Activated gamma-delta T cell (primary cell): Measurements from ENCODE around the gene TBC1D14.
A peak's percentile ranks its signal among the peaks of the same experiment; 100 is the strongest.

Experiments
- DNase-seq: peaks from one replicate; lab custom pipeline; 2025; lab: John Stamatoyannopoulos, UW
- total RNA-seq, 2 donors: gene quantifications; one replicate each; lab custom pipeline; 2026; lab: John Stamatoyannopoulos, UW

Gene TBC1D14, protein sequence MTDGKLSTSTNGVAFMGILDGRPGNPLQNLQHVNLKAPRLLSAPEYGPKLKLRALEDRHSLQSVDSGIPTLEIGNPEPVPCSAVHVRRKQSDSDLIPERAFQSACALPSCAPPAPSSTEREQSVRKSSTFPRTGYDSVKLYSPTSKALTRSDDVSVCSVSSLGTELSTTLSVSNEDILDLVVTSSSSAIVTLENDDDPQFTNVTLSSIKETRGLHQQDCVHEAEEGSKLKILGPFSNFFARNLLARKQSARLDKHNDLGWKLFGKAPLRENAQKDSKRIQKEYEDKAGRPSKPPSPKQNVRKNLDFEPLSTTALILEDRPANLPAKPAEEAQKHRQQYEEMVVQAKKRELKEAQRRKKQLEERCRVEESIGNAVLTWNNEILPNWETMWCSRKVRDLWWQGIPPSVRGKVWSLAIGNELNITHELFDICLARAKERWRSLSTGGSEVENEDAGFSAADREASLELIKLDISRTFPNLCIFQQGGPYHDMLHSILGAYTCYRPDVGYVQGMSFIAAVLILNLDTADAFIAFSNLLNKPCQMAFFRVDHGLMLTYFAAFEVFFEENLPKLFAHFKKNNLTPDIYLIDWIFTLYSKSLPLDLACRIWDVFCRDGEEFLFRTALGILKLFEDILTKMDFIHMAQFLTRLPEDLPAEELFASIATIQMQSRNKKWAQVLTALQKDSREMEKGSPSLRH
- 174 to 185 reads per million in 2 donors for total RNA-seq

DNA sequence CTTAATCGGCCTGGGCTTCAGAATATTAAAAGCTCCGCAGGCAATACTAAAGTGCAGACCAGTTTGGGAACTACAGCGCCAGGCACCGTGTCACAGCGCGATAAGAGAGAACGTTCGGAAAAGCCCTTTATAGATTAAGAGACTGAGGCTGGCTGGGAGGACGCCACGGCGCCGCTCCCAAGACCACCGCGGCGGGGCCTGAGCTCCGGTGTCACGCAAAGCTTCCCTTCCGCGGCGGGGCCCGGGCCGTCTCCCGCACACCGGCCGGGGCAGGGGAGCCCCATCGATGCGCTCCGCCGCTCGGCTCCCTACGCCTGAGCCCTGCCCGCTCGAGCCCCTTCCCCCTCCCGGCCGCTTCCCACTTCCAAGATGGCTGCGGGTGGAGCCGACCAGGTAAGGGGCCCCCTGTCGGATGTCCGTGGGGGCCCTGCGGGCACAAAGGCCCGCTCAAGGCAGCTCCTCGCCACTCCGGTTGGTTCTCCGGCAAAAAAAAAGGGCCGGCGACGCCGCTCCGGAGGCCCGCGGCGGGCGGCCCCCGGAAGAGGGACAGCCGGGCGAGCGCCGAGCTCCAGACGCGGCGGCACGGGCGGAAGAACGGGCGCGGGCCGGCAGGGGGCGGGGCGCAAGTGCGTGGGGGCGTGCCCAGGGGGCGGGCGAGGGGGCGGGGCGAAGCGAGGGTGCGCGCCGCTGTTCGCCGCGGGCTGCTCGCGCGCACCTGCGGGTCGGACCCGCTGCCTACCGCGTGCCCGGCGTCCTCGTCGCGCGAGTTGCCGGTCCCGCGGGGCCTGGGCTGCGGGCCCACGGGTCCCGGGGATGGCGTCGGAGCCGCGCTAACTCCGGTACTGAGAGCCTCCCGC, at the start of gene TBC1D14:
Gene TBC1D14 (plus strand): TSS at position 714 of the 857 bp plus-strand sequence. CDS start 13,564 bp downstream, outside the sequence.
- peak; percentile 76 for DNase-seq

DNA sequence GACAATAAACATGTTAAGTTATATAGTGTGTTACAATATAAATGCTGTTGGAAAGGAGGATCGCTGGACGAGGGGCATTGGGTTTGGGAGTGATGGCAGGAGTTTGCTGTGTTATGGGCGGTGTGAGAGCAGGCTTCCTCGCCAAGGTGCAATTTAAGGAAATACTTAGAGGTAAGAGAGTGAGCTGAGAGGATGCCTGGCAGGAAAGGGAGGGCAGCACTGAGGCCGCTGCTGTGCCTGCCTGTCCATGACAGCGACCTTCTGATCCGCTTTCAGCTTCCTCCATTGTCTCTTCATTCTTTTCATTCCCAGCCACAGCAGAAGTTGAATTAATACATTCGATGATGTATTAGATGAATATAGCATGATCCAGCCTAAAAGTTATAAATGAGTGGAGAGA, 41.2 kb upstream of the TBC1D14 start:
- no peak for DNase-seq

DNA sequence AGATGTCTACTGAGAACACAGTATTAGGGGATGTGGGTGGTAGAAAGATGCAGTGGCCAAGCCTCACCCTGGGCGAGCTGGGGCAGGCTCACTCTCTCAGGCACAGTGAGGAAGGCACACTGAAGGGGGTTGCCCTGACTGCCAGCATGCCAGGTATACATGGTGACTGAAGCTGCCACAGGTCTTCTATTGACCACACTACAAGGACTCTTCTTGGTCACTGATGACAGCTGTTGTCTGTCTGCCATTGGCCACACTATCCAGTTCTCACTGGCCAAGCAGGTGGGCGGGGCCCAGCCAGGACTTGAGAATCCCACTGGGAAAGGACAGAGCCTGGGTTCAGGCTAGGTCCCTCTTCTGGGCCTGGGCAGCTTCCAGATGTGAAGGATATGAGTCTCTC, 39.7 kb upstream of the TBC1D14 start:
- DNase-seq: no peak

DNA sequence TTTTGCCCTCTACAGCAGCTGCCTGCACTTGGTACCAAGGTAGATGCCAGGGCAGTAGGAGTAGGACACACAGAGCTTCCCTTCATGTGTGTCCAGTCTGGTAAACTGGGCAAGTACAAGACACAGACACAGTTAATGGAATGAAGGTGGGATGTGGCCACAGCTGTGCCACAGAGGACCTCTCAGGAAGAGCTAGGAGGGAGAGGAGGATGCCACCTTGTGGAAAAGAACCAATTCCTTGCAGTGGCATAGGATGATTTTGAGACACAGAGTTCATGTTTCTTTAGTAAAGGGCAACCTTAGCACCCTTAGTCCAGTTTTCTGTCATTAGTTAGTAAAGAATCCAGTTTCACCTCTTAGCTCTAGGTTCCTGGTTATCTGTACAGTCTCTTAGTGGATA, 36.3 kb upstream of the TBC1D14 start:
- no peak for DNase-seq

DNA sequence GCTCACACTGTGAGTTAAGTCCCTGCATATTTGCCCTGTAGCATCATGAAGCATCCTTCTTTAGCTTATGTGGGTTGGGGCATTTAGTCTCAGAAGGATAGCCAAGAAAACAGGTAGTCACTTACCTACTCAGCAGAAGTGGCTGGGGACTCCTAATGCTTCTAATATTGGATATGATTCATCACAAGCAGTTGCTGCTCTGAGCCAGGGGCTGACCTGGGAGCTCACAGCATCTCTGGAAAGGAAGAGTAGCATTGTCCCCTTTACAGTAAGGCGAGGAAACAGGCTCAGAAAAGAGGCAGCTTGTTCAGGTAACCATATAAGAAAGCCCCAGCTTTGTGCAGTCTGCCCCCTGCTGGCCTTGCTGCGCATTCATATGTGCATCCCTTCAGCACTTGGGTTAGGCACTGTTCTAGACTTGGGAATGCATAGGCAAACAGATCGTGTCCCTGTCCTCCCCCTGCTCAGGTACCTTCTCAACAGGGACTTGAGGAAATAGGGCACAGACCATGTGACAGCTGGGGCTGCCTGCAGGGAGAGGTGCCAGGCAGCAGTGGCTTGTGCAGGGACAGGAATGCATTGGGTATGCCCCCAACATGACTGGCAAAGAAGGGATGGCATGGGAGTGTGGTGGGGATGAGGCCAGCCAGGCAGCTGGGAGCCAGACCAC, 35.7 kb upstream of the TBC1D14 start:
- DNase-seq: no peak

DNA sequence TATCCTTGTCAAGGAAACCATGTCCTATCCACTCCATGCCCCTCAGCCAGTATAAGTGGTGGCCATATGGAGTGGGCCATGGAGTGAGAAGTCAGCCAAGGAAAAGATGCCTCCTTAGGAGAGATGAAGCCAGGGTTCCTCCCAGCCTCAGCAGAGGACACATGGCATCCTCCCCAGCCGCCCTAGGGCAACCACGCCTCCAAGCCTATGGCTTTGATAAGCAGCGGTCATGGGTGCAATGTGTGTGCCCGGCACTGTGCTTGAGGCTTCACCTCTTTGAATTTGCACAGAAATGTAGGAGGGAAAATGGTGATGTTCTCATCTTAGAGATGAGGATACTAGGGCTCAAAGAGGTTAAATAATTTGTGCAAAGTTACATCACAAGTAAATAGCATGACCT, 34.6 kb upstream of the TBC1D14 start:
- no peak for DNase-seq

DNA sequence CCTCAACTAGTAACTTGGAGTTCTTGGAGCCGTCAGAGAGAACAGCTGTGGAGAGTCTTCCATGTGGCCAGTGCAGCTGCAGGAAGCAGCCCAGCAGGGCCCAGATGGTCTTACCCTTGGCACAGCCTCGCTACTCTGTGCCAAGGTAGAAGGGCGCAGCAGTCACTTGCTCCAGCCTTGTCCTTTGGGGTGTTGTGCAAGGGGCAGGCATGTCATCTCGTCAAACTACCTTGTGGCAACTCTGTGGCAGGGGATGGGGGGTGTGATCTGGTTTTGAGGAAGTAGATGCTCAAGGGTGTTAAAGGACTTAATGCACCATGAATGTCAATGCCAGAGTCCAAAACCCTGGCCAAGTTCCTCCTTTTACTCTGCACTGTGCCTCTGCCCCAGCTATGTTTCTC, 34.2 kb upstream of the TBC1D14 start:
- DNase-seq: no peak

DNA sequence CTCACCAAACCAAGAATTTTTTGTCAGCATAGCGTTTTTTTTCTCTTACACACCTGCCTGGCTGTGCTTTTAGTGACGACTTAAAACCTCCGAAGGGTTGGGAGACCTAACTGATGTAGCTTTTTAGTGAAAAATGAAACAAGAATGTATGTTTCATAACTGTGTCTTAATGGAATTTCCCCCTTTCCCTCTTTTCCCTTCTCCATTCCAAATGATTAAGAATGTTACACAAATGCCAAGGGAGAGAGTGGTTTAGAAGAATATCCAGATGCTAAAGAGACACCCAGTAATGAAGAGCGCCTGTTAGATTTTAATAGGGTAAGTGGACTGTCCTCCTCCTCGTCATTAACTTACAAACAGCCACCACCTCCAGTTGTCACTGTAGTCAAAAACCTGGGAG, 33.2 kb upstream of the TBC1D14 start:
- no peak for DNase-seq

DNA sequence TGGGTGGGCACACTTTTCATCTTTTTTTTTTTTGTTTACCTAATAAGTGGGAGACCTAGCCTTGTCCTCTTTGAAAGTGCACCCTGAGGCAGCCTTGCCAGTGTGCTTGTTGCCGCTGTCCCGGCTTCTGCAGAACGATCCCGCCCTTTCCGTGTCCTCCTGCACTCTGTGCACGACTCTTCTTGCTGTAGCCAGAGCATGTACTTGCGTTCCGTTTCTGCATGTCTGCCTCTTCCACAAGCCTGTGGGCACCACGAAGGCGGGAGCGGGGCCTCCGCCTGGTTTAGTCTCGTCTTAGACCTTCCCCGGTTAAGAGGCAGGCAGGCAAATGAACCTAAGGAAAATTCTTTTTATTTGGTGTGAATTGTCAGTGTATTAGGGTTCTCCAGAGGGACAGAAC, 32.6 kb upstream of the TBC1D14 start:
- DNase-seq: no peak

DNA sequence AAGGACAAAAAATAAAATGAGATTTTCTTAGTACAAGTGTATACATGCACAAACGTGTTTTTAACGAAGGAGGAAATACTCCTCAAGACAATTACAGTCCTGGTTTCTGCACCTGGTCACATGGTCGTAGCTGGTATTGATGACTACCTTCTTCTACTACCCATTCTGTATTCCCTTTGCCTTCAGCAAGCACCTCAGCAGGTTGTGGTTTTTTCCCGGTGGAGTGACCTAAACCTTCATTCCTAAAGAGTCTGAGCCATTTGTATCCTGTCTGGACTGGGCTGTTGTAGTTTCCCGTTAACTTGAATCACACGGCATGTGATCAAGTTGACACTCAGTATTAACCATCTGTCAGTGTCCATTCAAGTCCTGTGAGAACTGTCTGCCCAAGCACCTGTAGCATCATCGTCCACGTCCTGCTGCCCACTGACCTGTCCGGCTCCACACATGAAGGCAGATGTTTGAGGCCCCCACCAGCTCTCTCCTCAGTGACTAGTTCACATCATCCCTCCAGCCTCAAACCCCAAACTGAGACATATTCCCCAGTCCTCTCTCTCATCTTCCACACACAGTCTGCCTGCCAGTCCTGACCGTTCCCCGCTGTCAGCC, 31.1 kb upstream of the TBC1D14 start:
- DNase-seq: no peak

DNA sequence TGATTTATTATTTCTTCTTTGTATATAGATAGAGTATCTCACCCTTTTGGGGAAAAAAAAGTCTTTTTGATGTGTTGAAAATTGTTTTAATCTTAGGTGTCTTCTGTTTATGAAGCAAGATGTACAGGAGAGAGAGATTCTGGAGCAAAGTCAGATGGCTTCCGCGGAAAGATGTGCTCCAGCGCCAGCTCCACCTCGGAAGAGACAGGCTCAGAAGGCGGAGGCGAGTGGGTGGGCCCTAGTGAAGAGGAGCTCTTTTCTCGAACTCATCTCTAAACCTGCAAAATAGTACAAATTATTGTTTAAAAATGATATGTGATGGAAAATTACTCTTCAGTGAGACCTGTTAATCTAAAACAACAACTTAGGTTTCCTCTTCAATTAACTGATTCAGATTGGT, 28.9 kb upstream of the TBC1D14 start:
- no peak for DNase-seq

DNA sequence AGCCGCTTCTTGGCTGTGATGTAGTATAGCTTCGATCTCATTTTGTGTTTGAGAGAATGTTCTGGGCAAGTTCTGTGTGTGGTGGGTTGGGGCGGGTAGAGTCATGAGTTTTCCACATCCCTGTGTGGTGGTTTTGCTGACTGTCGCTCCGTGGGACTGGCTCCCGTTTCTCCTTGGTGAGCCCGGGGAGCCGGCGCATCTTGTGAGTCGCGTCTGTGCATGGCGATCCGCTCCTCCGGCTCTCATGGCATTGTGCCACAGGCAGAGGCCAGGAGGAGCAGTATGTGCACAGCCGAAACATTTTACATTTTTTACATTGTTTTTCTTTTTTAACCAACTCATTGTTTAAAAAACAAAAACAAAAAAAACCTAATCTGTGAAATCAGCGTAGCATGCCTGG, 27.7 kb upstream of the TBC1D14 start:
- DNase-seq: no peak

DNA sequence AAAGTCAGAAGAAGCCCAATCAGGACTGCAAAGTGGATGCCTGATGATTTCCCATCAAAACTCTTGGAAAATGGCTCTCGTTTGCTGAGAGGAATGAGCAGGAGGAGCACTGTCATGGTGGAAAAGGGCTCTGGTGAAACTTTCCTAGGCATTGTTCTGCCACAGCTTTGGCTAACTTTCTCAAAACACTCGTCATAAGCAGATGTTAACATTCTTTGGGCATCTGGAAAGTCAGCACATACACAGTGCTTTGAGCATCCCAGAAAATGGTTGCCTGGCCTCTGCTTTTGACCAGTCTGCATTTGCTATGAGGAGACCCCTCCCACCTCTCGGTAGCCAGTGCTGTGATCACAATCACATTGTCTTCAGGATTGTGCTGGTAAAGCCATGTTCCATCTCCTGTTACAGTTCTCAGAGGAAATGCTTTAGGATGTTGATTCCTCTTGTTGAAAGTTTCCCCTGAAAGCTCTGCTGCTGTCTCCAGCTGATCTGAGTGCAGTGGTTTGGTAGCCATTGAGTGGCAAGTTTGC, 25.2 kb upstream of the TBC1D14 start:
- DNase-seq: no peak

DNA sequence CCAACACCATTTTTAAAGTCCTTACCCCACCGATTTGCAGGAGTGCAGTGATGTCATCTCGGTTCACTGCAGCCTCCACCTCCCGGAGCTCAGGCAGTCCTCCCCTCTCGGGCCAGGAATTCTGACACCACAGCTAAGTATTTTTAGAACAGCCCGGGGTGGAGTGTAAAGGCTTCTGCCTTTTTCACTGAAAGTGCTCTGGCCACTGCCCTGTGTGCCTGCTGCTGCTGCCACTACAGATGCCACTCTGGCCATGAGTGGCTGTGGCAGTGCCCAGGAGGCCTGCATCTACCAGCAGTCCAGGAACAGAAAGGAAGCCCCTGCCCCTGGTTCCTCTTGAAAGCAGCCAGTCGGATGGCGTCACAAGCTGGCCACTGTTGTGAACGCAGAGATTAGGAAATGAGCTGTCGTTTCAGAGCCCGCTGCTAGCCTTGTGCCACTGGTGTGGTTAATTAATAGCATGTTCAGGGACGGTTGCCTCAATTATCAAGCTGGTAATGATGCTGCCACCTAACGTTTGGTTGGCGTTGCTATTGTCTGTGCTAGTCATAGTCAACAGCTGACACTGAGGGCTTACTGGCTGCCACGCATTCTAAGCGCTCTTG, 23.6 kb upstream of the TBC1D14 start:
- DNase-seq: no peak

DNA sequence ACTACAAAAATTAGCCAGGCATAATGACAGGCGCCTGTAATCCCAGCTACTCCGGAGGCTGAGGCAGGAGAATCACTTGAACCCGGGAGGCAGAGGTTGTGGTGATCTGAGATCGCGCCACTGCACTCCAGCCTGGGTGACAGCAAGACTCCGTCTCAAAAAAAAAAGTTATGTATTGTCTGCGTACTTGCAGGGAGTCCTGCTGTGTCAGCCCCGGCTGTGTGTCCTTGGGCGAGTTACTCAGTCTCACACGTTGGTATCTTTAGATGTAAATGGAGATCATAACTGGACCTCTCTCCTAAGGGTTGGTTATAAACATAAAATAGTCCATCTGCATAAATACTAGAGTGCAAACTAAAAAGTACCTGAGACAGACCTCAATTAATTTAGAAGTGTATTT, 22.7 kb upstream of the TBC1D14 start:
- DNase-seq: no peak

DNA sequence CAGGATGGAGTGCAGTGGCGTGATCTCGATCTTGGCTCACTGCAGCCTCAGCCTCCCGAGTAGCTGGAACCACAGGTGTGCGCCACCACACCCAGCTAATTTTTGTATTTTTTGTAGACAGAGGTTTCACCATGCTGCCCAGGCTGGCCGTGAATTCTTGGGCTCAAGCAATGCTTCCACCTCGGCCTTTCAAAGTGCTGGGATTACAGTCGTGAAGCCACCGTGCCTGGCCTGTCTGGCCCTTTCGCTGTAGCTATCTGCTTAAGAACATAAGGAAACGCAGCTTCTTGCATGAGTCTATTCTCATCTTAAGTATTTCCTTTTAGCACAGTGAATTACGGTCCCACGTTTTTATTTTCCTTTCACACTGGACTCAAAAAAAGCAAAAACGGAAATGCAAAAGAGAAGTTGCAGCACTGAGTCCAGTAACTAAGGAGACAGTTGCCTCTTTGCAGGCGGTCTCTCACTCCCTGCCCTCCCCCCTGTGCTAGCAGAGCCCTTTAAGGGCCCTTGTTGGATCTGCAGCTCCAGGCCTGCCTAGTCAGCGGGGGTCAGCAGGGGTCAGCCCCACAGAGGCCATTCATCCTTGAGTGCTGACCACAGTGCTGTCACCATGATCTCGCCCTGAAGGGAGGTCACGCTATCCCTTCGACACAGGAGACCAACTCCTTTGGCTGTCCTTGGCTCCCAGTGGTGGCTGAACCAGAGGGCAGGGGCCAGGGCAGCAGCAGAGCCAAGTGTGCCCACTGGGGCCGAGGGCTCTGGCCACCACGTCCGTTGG, 21.8 kb upstream of the TBC1D14 start:
- DNase-seq: no peak

DNA sequence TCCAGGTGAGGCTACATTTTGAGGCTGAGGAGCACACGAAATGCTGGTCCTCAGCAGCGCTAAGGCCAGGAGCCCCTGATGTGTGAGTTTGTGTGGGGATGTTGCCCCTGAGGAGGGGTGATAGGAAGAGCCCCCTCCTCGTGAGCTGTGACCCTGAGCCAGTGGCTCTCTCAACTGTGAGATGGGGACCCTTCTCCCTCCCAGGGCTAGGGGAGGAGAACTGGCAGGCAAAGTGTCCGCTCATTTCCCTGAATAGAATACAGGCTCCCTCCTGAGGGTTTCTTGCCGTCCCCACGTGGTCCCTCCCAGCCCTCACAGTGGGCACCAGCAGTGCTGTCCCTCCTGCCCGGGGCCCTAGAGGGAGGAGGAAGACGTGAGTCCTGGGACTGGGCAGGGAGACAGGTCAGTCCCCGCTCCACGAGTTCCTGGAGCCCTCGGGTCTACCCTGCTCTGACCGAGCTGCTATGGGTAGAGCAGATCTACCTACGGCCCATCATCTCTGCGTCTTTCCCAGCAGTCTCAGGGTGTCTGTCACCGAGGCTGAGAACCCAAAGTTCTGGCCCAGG, 21.0 kb upstream of the TBC1D14 start:
- DNase-seq: no peak

DNA sequence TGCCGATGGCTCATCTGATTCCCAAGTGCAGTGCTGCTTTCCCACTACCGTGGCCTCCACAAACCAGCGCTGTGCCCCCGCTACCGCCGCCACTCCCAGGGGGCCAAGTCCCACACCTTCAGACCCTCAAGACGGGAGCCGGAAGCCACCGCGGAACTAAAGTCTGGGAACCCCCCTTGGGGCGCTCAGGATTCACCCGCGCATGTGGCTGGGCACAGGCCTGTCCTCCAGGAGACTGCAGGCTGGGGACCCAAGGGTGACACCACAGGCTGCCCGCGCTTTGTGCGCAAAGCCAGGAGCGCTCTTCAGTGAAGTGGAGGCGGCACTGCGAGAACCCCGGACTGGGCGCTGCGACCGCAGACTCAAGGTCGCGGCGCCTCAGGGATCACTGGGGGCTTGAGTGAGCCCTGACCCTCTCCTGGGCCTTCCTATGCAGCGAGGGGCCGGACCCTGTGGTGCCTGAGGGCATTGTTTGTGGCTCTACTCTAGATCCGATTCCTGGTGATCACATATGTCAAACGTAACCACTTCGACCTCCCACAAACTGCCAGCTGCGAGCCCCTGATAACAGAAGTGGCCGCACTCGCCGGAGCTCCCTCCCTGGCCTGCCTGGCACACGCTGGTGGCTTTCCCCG, 20.4 kb upstream of the TBC1D14 start:
- DNase-seq: no peak

DNA sequence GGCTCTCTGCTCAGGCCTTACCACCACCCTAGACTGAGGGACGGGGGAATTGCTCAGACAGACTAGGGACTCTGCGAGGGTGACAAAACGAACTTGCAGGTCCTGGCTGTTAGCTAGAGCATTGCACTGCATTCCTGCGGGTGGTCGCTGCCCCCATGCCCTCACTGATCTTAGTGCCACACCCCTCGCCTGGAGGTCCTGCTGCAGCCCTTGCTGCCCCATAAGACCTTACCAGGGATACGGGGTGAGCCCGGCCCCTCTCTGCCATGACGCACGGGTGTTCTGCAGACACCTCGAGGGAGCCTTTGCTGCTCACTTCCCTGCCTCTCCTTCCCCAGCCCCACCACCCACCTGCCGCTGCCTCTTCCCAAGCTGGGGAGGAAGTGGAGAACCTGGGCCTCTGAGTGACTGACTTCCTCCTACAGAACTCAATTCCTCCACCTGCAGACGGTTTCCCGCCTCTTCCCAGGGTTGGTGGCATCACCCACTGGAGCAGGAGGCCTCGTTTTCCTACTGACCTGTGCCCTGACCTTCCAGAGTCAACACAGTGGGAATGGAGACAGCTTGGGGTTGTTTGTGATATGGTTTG, 19.8 kb upstream of the TBC1D14 start:
- no peak for DNase-seq
